DLD1 (cell line): ENCODE results near the gene CSNK1G2.
"Not testable (repeated sequence)": the region's sequence is repeated elsewhere in the genome, so short reads cannot be mapped to it uniquely, and the experiment has no call there.

Experiments used
- in situ Hi-C: cut with HindIII; loops from 2 replicates; pipeline ENCODE4 v1.10.0; 2017; ENCODE audit warnings: low sequenced_read_pairs

The CSNK1G2 gene

DNA sequence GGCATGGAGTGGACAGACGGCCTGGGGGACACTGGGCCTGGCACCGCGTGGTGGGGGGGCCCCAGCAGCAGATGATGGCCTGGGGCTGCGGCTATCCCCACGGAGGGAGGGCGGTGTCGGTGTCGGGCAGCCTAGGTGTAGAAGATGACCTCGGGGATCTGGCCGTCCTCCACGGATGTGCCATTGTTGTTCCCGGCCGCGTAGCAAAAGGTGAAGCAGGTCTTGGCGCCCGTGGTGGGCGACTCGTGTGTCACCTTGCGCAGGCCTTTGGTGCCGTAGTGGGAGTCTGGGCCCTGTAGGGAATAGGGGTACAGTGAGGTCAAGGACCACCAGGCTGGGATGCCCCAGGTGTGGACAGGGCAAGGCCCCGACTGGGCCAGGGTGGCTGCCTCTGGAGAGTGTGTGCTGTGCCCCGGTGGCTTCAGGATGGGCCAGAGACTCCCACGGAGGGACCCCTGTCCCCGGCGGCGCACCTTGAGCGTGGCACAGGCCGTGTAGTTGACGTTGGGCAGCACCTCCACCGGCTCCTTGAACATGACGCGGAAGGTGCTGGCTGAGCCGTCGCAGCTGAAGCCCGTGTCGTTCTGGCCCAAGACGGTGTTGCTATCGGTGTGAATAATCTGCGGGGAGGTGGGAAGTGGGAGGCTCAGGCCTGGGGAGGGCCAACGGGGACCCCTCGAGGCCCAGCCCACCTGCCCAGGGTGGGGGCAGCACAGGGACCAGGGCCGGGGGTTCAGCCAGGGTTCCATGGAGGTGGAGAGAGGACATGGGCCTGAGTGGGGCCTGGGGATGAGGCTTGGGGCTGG, 45.6 kb downstream of the CSNK1G2 start:
- in situ Hi-C loops: no loop called here

DNA sequence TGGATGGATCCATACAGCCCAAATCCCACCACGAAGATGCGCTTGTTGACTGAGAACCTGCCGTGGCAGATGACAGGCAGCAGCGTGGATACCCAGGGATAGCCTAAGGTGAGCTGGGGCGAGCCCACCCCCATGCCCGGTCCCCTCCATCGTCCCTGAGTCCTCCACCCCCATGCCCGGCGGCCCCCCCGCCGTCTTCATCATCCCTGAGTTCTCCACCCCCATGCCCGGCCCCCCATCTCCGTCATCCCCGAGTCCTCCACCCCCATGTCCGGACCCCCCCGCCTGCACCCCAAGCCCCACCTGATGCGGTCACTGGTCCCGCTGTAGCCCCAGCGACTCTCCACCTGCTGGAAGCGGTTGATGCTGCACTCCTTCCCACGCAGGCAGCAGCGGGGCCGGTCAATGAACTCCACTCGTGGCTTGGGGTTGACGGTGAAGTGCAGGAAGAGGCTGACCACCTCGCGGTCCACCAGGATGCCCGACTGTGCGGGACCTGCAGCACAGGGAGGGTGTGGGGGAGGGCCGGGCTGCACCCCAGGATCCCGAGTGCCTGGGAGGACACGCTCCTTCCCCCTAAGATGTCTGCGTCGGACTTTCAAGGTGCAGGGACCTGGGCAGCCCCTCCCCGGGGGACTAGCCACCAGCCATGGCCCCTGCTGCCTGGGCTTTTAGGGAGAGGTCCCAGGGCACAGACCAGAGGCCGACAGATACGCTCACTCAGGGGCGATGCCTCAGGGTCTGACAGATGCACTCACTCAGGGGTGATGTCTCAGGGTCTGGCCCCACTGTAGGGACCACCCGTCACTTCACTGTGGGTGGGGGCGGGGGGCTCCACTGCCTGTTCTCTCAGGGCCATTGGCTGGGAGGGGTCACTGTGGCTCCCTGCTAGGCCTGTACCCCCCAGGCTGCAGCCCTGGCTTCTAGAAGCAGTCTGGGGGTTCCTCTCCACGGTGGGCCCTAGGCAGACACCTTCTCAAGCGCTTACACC, 46.5 kb downstream of the CSNK1G2 start:
- in situ Hi-C loops: no loop called here

DNA sequence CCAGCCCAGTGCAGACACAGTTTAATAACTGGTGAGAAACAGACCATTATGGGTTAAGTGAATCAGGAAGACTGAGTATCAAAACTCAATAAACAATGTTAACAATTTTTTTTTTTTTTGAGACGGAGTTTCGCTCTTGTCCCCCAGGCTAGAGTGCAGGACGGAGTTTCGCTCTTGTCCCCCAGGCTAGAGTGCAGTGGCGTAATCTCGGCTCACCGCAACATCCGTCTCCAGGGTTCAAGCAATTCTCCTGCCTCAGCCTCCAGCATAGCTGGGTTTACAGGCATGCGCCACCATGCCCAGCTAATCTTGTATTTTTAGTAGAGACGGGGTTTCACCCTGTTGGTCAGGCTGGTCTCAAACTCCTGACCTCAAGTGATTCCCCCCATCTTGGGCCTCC, 47.5 kb downstream of the CSNK1G2 start:
- in situ Hi-C loops: not testable (repeated sequence)

DNA sequence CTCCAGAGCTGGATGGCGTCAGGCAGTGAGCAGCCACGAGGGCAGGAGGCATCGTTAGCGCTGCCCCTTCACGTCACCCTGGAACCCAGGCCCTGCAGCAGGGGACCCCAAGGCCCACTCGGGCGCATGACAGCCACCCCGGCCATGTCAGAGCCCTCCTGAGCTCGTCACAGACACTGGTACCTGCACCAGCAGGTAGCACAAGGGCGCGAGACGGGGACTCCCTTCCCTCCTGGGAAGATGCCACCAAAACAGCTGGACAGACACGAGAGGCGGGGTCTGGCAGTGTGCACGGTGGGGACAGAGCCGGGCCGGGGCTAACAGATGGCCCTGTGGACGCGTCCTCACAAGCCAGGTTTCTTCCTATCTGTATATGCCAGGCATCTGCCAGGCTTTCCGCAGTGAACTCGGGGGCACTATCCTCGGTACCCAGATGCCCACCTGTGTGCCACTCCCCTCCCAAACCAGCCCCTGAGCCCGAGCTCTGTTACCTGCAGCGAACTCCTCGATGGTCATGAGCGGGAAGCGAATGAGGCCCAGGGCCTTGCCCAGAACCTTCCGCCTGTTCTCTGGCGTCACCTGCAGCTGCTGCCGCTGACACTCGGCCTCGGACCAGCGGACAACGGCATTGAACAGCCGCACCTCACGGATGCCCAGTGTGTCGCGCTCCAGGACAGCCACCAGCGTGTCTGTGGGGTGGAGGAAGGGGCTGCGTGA, 48.7 kb downstream of the CSNK1G2 start:
- in situ Hi-C loops: no loop called here

- in situ Hi-C loops: no loop called here
These were observed 49.5 kb downstream of the CSNK1G2 start for GRCh38 chr19:1990230-1991017.

GRCh38 chr19:1991018-1991913, 50.3 kb downstream of the CSNK1G2 start:
- in situ Hi-C loops: no loop called here

GRCh38 chr19:1992759-1993260, 51.8 kb downstream of the CSNK1G2 start:
- in situ Hi-C loops: no loop called here

DNA sequence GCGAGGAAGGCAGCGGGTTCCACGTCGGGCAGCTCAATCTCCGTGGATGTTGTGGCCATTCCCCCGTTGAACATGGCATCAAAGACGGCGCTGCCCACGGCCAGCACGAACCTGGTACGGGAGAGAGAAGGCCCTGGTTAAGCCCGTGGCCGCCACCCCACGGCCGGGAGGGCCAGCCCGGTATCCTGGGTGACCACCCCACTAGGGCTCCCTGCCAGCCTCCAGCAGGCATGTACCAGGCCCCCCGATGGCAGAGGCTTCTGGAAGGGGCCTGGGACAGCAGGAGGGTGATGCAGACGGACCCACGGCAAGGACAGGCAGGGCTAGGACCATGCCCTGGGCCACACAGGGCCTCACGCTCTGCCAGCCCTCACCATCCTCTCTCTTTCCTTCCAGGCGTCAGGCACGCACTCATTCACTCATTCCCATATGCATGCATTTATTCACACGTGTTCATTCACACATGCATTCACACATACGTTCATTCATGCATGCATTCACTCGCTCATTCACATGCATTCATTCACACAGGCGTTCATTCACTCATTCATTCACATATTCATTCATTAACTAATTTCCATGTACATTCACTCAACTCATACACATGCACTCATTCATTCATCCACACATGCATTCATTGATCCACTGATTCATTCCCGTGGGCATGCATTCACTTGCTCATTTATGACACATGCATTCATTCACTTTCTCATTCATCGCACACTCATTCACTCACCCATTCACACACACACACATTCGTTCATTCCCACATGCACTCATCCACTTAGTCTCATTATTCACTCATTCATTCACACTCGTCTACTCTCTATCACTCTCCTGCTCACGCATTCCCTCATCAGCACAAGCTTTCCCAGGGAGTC, 56.6 kb downstream of the CSNK1G2 start:
- in situ Hi-C loops: no loop called here

DNA sequence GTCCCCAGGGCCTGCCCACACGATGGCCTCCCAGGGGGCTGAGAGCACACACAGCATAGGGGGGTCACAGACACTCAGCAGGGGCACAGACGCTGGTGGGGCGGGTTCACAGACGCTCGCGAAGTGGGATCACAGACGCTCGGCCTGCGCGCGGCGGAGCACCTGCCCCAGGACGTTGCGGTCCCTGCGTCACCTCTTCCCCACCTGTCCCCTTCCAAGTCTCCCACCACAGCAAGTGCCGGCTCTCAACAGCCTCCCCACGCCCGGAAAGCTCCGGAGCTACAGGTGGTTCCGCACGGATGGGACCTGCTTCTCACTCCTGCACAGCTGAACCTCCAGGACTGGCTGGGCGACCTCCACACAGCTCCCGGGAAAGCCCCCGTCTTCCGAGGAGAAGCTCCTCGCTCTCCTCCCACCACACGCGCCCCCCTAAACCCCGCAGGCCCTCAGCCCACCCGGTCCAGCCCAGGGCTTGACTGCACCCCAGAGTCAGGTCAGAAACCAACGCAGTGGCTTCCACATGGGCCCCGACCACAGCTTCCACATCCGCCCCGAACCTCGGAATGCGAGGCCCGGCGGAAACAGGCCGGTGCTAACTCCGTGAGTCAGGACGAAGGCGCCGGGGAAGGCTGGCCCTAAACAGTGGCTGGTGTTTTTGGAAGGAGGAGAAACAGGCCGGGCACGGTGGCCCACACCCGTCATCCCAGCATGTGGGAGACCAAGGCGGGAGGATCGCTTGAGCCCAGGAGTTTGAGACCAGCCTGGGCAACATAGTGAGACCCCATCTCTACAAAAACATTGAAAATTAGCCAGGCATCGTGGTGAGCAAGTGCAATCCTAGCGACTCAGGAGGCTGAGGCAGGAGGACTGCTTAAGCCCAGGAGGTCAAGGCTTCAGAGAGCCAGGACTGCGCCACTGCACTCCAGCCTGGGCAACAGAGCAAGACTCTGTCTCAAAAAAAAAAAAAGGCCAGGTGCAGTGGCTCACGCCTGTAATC, 58.0 kb downstream of the CSNK1G2 start:
- in situ Hi-C loops: no loop called here

DNA sequence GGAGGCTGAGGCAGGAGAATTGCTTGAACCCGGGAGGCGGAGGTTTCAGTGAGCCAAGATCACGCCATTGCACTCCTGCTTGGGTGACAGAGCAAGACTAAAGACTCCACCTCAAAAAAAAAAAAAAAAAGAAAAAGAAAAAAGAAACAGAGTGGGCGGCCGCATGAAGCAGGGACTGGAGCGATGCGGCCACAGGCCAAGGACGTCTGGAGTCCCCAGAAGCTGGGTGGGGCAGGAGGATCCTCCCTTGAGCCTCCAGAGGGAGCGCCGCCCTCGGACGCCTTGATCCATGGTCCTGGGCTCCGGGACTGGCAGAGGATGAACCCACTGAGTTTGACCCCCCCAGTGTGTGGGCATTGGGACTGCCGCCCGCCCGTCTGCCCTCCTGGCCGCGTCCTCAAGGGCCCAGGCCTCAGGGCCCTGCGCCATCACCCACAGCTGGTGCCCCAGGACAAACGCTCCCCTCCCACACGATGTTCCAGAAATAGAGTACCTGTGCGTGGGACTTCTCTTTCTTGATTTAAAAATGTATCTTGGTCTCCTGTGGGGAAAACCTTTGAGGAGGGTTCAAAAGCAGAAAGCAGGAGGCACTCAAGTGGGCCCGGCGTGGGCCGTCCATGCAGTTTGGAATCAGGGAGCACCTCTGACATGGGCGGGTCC, 59.0 kb downstream of the CSNK1G2 start:
- in situ Hi-C loops: no loop called here

DNA sequence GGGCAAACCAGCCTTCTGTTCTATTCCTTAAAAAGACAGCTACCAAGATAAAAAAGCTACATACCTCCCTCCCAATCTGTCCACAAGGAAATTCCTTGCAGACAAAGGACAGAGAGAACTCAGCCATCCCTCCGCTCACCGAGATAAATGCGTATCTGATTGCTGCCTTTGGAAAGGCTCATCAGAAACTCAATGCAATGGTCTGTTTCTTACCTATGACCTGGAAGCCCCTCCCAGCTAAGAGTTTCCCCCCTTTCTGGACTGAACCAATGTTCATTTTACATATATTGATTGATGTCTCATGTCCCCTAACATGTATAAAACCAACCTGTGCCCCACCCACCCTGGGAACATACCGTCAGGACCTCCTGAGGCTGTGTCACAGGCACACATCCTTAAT, 62.9 kb downstream of the CSNK1G2 start:
- in situ Hi-C loops: no loop called here

GRCh38 chr19:2010135-2010668, 69.2 kb downstream of the CSNK1G2 start:
- in situ Hi-C loops: no loop called here

DNA sequence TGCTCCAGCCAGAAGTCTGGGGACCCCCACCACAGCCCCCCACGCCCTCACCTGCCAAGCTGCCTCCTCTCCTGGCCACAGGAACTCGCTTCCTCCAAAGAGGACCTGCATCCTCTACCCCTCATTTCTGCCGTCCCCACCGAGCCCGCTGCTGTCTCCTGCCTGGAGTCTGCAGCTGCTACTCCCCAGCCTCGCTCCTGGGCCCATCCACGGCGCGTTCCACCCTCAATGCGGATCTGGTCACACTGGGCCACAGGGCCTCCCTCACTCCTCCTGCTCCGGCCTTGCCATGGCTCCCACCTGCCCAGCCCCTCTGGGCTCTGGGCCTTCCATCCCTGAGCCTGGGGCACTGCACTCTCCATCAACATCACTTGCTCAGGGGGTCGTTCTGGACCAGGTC, 70.2 kb downstream of the CSNK1G2 start:
- in situ Hi-C loops: no loop called here

GRCh38 chr19:2012941-2013682, 72.1 kb downstream of the CSNK1G2 start:
- in situ Hi-C loops: no loop called here

- in situ Hi-C loops: no loop called here
These were observed 72.7 kb downstream of the CSNK1G2 start for GRCh38 chr19:2013683-2013961.

GRCh38 chr19:2014131-2014571, 73.2 kb downstream of the CSNK1G2 start:
- in situ Hi-C loops: no loop called here
